NCI-H1105 (cell line): ENCODE measurements around the gene MMP21.

ENCODE experiments used
- DNase-seq: peaks from one replicate; lab custom pipeline; 2025; lab: John Stamatoyannopoulos, UW

MMP21 gene

DNA sequence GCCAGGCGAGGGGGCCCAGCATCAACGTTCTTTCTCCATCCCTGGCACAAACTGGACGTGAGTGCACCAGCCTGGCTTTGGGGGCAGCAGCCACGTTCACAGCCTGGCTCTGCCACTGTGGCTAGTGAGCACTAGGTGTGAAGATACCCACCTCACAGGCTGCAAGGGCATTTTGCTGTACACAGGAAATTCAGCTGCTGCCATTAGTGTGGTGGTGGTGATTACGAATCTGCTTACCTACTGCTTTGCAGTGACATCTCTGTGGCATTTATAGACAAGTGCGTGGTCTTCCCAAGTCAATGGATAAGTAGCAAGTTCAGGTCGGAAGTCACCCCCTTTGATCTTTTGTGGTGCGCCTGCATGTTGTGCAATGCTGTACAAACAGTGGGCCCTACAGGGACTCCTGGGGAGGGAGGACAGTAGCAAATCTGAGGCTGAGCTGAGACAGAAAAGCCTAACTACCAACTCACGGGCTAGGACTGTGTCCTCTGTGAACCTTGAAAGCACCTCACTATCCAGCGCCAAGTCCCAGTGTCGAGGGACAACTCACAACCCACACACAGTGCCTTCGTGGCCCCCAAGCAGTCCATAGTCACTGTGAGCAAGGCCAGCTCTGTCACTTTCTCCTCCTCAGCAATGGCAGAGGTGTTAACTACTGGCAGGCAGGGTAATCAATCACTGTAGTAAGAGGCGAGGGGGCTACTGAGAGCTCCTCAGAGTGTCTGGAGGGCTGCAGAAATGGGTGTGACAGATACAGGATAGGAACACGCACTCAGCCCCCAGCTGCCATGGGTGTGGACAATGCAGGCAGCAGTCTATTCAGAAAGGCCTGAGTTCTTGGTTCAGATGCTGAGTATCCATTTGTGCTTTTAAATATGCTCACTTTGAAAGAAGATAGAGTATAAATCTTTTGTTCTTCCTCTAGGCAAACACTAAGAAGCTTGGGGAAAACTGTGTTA, 17.0 kb upstream of the MMP21 start:
- no peak for DNase-seq

DNA sequence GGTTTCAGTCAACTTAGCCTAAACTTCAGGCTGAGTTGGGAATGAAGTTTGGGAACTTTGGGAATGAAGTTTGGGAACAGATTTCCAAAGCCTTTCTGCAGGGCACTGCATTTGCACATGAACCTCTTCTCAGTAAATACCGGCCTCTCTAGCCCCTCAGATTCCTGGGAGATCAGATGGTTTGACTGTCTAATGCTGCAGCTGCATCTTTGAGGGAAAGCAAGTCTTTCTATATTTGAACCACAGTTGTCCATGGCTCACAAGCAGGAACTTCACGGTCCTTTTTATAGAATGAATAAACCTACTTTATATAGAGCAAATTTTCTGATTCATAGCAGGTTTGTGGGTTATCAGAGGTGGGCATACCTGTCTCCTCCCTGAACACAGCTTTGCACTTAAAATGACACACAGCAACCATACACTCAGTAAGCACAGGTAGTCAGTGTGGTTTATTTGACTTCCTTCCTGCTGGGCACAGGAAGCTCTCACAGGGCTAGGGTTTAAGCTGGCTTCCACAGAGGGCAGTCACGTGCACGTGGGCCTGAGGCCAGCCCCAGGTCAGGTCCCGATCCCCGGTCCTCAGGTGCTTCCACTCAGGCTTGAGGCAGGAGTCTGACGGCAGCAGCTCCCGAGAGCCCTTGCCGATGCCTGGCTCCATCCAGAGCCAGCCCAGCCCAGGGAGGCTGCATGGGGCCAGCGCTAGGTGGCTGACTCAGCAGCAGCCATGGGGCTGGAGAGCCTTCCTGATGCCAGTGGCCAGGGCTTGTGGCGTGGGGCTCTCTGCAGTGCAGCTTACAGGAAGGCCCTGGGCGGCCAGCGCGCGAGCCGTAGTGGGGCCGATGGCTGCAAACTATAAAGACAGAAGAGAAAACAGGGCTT, 12.8 kb upstream of the MMP21 start:
- no peak for DNase-seq

DNA sequence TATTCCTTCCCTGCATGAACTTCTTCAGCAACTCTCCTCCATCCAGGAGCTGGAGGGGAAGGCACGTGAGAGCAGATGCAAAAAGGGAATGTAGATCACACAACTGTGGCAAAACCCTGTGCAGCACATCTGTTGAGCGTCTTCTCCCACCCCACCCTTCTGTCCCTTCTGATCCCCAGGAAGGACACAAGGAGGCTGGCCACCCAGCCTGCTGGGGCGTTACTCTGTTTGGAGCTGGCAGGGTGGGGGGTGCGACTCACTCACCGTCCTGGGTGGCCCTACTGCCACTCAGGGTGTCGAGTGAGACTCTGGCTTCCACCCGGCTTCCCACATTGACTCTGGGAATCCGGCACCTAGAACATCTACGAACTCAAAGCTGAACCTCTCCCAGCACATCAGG, 10.2 kb upstream of the MMP21 start:
- no peak for DNase-seq

DNA sequence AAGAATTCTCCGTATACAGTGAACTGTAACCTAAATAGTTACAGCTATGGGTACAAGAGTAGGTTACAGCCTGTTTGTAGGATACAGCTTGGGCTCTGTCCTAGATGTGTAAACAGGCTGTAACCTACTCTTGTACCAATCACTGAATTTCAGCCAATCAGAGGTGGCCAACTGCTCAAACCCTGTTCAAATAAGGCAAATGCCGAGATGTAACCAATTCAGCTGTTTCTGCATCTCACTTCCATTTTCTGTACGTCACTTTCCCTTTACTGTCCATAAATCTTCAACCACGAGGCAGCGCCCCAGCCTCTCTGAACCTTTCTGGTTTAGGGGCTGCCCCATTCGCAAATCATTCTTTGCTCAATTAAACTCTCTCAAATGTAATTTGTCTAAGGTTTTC, 8.3 kb upstream of the MMP21 start:
- no peak for DNase-seq

DNA sequence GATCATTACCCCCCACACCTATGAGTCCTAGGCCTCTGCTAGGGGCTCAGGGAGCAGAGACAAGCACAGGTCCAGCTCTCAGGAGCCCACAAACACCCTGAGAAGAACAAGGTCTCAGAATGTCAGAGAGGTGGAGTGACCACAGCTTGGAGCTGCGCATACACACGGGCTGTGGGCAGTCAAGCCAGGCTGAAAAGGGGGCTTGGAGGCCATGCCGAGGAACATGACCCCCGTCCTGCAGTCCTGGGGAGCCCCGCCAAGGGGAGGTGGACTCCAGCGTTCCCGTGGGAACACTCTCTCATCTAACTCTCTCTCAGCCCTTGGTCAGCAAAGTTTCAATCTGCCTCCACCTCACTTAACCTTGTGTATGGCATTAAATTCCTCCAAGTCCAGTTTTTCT, 7.8 kb upstream of the MMP21 start:
- DNase-seq: no peak

DNA sequence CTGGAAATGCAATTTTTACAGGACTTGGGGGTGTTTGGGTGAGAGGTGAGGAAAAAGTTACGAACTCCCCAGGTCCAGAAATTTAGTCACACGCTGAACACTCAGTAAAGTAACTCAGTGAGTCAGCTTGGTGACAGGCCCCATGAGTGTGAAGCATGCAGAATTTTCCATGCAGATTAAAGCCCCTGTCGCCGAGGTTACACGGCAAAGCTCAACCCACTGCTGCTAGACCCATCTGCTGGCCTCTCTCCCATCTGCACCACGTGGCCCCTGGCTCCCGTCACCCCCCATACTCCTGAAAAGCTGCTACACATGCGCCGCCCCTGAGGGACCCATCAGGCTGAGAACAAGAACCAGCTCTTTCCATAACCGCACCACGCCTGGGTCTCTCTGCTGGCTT, 7.0 kb upstream of the MMP21 start:
- no peak for DNase-seq

DNA sequence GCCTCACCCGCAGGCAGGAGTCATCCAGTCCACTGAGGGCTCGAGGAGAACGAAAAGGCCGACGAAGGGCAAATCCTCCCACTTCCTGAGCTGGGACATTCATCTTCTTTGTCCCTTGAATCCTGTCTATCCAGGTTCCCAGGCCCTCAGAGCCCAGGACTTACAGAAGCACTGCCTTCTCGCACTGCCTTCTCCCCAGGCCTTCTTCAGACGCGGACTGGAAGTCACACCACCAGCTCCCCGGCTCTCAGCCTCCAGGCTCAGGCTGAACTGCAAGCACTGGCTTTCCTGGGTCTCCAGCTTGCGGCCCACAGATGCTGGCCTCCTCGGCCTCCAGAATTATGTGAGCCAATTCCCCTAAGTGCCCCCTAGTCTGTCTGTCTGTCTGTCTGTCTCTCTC, 6.4 kb upstream of the MMP21 start:
- no peak for DNase-seq

DNA sequence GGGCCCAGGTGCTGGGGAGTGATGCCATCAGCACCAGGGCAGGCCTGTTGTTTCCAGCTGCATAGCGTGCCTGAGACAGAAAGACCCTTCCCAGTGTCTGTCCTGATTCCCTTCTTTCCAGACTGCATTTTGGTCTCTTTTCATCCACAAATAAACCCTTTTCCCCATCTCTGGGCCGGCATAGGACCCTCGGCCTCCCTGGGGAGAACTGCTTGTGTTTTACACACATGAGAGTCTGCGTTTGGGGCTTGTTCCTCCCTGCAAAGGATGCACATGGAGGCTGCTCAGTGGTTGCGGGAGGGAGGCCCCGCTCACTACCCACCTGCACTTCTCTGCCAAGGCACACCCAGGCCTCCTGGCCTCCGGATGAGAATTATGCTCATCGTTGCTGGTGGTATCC, 5.8 kb upstream of the MMP21 start:
- no peak for DNase-seq

DNA sequence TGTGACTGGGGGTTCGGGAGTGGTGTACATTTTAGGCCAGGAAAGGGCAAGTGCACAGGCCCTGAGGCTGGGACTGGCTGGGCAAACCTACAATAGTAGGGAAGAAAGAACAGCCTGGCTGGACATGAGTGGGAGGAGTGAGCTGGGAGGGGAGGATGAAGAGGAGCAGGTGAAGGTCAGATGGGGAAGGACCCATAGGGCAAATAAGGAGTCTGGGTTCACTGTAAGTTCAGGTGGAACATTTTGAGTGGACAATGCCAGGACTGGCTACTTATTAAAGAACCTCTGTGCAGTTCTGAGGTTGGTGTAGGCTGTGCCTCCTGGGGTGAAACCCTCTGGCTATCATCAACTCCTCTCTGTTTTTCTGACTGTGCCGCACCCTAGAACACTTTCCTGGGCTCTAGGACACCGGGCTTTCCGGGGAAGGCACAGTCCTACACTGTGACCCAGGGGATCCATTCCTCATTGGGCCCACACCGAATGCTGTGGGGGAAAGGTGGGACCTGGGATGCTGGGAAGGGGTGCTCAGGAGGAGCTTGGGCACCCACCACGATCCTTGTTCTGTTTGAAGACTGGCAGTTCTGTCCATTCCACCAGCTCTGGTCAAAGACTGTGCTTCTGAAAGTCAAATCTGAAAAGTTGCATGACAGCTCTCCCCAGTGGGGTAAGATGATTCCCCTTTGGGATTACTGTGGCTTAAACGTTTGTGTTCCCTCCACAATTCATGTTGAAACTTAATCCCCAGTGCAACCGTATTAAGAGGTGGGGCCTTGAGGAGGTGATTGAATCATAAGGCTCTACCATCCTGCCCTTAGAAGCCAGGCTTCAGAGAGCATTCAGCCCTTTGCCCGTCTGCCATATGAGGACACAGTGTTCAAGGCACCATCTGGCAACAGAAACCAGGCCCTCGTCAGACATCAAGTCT, 4.0 kb upstream of the MMP21 start:
- no peak for DNase-seq

DNA sequence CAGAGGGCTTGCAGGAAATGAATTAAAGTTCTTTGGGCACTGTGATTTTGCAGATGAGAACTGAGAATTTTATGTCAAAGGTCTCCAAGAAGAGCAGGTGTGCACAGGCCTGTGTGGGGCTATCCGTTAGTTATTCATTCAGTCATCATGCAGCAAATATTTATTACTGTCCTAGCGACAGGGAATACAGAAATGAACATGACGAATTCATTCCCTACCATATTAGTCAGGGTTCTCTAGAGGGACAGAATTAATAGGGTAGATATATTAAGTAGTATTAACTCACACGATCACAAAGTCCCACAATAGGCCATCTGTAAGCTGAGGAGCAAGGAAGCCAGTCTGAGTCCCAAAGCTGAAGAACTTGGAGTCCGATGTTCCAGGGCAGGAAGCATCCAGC, 2.9 kb upstream of the MMP21 start:
- DNase-seq: no peak

DNA sequence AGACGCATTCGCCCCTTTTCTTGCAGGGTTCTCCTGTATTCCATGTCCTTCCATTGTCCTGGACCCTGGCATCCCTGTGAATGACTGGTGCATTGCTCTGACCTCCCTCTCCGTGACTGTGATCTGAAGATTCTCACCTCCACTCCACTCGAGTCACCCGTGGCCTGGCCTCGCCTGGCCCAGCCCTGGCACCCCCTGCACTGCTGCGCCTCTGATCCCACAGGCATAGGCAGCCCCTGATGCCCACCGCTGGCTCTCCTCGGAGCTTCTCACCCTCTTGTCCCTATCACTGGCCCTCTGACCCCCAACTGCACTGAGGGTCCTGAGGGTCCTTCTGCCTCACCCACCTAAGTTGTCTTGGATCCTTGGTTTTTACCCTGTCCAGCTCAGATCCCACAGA, 2.2 kb upstream of the MMP21 start:
- no peak for DNase-seq

DNA sequence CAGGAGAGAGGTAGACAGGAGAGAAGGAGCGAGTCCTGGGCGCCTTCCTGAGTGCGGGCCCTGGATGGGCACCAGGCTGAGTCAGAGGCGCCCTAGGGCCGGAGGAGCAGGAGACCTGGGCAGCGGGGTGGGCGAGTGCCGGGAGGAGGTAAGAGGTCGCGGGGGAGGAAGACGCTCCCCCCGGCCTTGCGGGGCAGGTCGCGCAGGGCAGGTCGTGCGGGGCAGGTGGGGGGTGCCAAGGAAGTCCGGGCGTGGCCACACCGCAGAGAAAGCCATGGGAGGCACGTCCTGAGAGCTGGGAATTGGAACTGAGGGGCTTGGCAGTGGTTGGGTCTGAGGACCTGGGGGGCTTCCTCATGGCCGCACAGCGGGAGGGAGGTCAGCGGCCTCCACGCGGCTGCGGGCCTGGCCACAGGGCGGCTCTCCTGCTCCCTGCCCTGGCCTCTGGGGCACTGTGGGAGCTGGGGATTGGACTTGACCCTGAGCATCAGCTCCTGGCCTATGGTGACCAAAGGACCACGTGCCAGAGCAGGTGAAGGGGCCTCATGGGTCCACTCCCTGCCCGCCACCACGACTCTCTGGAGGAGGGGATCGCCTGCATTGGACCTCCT, 935 bp downstream of the MMP21 start:
- DNase-seq: no peak

DNA sequence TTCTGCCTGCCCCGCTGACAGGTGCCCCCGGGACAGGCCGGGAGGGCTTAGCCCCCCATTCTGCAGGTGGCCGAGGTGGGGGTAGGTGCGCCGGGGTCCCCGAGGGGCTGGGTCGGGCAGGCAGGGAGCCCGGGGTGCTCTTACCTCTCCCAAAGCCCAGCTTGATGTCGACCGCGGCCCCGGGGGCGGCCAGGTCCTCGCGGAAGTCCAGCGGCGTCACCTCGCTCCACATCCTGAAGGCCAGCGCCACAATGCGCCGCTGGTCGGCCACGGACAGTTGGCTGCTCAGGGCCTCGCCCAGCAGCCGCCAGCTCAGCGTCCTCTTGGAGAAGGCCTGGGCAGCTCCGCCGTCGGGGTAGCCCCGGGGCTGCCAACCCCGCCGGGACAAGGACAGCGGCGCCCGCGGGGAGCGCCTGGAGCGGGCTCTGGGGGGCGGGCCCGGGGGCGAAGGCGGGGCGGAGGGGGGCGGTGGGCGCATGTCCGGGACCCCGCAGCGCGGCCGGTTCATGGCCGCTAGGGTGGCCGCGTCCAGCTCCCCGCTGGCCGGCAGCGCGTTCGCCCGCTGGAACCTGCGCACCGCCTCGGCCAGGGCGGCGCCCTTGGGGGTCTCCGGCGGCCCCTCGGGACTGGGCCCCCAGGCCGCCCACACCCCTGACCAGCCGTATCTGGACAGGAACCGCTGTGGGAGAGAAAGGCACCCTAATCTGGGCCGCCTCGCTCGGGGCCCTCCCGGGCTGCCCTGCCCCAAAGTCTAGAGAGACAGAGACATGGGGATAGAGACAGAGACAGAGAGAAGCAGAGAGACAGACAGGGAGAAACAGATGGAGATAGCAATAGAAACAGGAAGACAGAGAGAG, 1.7 kb downstream of the MMP21 start:
- no peak for DNase-seq

DNA sequence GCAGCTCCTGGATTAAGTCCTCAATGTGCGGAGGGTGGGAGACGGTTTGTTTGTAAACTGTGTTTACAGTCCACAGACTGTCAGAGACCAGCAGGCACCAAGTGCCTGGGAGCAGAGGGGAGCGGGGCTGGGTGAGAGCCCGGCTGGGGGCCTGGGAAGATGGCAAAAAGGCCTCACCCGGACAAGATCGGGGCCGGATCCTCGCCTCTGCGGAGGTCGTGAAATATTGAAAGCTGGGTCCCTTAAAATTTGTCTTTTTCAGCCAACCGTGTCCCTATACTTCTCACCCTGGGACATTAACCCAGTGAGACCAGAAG, 2.8 kb downstream of the MMP21 start:
- no peak for DNase-seq

DNA sequence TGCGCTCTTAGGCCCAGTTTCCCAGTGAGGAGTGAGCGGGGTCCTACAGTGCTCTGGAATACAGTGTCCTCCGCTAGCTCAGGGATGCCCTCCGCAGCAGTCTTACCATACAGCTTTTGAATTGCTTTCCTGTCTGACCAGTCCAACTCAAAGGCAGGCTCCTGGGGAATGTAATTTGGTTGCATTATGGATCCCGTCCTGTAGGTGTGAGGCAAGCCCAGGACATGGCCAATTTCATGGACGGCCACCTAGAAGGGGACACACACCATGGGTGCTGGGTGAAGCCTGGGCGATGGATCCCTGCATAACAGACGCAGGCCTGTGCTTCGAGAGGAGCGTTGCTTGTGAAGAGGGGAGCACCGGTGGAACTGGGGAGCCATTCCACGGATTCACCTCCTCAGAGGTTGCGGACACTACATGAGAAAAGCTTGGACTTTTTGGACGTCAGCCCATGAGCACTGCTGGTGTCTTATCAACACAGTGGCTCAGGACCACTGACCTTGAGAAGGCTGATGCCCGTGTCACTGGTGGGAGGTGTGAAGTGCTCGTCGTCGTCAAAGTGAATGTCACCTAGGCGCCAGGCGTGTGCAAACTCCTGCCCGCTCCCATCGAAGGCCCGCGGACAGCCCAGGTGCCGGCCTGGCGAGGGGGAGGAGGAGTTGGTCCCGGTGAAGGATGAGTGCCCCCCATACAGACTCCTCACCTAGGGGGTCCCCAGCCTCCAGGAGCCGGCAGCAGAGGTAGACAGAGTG, 3.3 kb downstream of the MMP21 start:
- no peak for DNase-seq

DNA sequence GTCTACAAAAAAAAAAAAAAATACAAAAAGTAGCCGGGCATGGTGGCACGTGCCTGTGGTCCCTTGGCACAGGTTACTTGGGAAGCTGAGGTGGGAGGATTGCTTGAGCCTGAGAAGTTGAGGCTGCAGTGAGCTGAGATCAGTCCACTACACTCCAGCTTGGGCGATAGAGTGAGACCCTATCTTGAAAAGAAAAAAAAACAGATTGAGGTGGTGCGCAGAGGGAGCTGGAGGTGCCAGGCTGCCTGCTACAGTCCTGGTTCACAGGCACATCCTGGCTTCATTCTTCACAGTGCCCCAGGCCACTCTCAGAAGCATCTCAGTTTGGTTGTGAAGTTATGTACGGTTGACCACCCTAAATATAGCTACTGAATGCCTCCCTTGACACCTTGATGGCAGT, 4.8 kb downstream of the MMP21 start:
- no peak for DNase-seq

DNA sequence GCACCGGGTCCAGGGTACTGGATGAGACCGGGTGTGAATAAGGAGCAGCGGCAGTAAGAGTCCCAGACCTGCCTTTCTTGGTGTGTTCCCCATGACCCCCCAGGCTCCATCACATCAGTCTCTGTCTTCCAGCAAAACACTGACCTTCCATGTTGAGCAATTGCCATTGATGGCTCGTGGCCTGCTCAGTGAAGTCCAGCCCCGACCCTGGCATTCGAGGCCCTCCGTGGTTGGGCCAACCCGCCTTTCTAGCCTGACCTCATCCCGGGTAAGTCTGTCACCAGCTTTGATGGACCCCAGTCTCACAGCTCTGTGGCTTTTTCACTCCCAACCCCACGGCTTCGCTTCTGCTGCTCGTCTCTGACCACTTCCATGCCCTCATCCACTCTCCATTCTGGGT, 6.4 kb downstream of the MMP21 start:
- no peak for DNase-seq

DNA sequence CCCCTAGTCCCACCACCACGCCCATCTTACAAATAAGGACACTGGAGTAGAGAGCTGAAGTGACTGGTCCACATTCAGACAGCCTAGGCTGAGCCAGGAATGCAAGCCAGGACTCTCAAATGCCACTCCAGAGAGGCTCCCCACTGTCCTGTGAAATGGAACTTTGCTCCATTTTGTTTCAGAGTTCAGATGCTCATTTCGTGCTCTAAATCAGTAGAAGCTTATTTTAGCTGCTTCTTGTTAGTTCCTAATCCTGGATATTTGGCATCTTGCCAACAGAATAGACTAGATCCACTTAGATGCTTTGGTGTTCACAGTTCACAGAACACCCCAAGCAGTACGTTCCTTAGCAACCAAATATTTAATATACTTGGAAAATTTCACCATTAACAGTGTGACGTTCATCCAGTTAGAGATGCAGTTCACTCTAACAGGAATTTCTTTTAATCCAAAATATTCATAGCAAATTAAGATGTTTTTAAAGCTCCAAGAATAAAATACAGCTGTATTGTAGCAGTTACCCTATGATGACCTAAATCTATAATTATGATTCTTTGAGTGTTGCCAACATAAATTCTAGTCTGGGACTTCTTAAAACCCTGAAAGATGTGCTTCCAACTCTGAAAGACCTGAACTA, 7.3 kb downstream of the MMP21 start:
- no peak for DNase-seq

DNA sequence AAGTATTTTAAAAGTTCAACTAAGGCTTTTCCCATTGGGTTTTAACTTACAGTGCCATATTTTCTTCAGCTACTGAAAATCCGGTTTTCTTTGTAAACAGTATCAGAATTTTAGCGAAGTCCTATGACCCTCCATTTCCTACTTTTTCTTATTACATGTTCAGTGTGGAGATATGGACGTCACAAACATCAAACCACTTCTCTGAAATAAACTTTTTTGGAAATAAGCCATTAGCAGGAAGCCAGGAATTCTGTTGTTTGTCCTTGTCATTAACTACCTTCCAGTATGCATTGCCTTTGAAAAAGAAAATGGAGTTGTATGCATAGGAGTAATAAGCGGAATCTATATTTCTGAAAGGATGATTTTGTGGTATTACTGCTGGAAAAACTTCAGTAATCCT, 9.1 kb downstream of the MMP21 start:
- DNase-seq: no peak

DNA sequence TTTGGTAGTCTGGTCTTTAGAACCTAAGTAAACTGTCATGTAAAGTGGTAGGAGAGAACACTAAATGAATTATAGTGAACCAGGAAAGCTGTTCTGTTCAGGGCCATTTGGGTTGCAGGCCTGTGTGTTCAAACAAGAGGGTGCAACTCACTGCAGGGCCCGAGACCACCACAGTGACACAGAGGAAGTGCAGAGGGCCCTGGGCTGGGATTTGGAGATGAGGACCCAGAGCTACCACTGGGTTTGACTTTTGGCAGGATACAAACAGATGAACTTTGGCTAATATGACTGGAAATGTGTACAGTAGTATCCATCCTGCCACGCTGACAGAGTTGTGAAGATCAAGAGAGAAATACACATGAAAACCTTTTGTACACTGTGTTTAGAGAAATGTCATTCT, 9.8 kb downstream of the MMP21 start:
- DNase-seq: no peak
